Measurements from ENCODE around the gene GMPS. TPM values are rescaled to one million over a fixed set of nuclear protein-coding genes. Genes with fewer than 3 reads are reported as not detected.

Gene GMPS
- total and polyA plus RNA-seq, 9 of the 15 experiments (the other 6 are each of a cell fraction or from before 2014, with no cell fraction given): 73.7 to 282 (median 156) TPM

GRCh38 chr3:155854141-155854940 lies 16.1 kb upstream of the GMPS start, which contains the start of gene SLC33A1 (continued):
- no peak; the same call in 1 of the 2 replicates for TF ChIP-seq CEBPB (tag; IDR thresholded peaks at IDR 0.05)
- no peak for TF ChIP-seq SMARCC2 (IDR thresholded peaks at IDR 0.05; ENCODE audit: low read depth)
- peak; percentile 99 for TF ChIP-seq MGA (IDR thresholded peaks at IDR 0.05)
- TF ChIP-seq CHD4 (IDR thresholded peaks at IDR 0.05; ENCODE audit: insufficient read depth, insufficient replicate concordance, low read depth, low read length, poor library complexity, severe bottlenecking): no peak
- no peak for TF ChIP-seq E2F1 (CRISPR knock-in tag; IDR thresholded peaks at IDR 0.05)
- peak; percentile 92 for TF ChIP-seq CTBP1 (IDR thresholded peaks at IDR 0.05; ENCODE audit: borderline replicate concordance)
- TF ChIP-seq HES1 (IDR thresholded peaks at IDR 0.05; ENCODE audit: low read depth): 0 out of 2 replicates have a peak, but pooled peaks have one; percentile 32
- TF ChIP-seq ZNF717 (CRISPR knock-in tag; IDR thresholded peaks at IDR 0.05): no peak
- peak; percentile 59 for TF ChIP-seq NFYB (IDR thresholded peaks at IDR 0.05; ENCODE audit: extremely low read depth, insufficient read length)
- TF ChIP-seq NRF1 (conservative IDR thresholded peaks at IDR 0.05 in 1 of 2, IDR thresholded peaks at IDR 0.05 in 1 of 2): peak; percentile 77 to 84
- TF ChIP-seq TCF3 (CRISPR knock-in tag; IDR thresholded peaks at IDR 0.05): peak; percentile 33; the same call in 1 of the 2 replicates
- TF ChIP-seq IRF9 (tag; IDR thresholded peaks at IDR 0.05): no peak

All from K562 (cell line).